Measurements from ENCODE around the gene RBKS. TPM values are rescaled to one million over a fixed set of nuclear protein-coding genes. Genes with fewer than 3 reads are reported as not detected.

The RBKS gene
- total RNA-seq, 2 donors from 2014 or later = 5.5 to 8.9 TPM

DNA sequence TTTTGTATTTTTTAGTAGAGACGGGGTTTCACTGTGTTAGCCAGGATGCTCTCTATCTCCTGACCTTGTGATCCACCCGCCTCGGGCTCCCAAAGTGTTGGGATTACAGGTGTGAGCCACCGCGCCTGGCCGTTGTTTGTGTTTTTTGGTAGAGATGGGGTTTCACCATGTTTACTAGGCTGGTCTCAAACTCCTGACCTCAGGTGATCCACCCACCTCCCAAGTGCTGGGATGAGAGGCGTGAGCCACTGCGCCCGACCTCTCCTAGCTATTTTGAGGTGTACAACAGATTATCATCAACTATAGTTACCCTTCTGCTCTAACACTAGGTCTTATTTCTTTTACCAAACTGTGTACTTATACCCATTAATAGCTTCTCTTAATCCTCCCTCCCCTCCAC is 147.6 kb downstream of the RBKS start:
- H3K4me3 ChIP-seq = no peak overlapping the region
- TF ChIP-seq, protein P1, sequence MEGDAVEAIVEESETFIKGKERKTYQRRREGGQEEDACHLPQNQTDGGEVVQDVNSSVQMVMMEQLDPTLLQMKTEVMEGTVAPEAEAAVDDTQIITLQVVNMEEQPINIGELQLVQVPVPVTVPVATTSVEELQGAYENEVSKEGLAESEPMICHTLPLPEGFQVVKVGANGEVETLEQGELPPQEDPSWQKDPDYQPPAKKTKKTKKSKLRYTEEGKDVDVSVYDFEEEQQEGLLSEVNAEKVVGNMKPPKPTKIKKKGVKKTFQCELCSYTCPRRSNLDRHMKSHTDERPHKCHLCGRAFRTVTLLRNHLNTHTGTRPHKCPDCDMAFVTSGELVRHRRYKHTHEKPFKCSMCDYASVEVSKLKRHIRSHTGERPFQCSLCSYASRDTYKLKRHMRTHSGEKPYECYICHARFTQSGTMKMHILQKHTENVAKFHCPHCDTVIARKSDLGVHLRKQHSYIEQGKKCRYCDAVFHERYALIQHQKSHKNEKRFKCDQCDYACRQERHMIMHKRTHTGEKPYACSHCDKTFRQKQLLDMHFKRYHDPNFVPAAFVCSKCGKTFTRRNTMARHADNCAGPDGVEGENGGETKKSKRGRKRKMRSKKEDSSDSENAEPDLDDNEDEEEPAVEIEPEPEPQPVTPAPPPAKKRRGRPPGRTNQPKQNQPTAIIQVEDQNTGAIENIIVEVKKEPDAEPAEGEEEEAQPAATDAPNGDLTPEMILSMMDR (IDR thresholded peaks at IDR 0.05) = no peak
- no peak overlapping the region for H3K27ac ChIP-seq
- no peaks in the 10 kb centered on the region for H3K27me3 ChIP-seq
- no peak for DNase-seq
- H3K4me1 ChIP-seq = peaks cover 7% of the 10 kb centered on the region
- no peaks in the 10 kb centered on the region for H3K36me3 ChIP-seq
- no peak overlapping the region for H3K9ac ChIP-seq (ENCODE audit: low read depth in 2 of 2, low read length in 2 of 2)
- no peaks in the 10 kb centered on the region for H3K9me3 ChIP-seq
- intact Hi-C loops (cut with DNase I) = no loop called here

DNA sequence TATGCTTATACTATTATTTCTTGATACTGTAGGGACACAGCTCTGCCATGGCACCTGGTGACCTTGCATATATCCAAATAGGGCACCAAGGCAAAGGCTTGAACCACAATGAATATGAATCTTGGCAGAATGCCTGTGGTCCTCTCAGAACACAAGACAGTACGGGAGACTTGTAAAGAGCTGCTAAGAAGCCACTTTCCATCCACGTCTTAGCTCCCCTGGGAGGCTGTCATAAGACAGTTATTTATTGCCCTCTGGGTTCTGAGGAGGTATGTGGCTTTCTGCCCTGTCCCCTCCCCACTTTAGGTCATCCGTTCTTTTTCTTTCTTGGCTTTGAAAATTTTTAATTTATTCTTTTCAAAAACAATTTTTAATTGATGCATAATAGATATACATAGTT is 148.5 kb downstream of the RBKS start:
- Histone ChIP-seq H3K4me1 (peaks cover 7% of the 10 kb centered on the region), H3K27ac (no peak overlapping the region), H3K4me3 (no peak overlapping the region), H3K9me3 (no peaks in the 10 kb centered on the region), H3K27me3 (no peaks in the 10 kb centered on the region), H3K36me3 (no peaks in the 10 kb centered on the region), H3K9ac (ENCODE audit: low read depth in 2 of 2, low read length in 2 of 2) (no peak overlapping the region)
- no peak for DNase-seq
- intact Hi-C loops (cut with DNase I) = no loop called here
- TF ChIP-seq, protein P1 (IDR thresholded peaks at IDR 0.05) = no peak

DNA sequence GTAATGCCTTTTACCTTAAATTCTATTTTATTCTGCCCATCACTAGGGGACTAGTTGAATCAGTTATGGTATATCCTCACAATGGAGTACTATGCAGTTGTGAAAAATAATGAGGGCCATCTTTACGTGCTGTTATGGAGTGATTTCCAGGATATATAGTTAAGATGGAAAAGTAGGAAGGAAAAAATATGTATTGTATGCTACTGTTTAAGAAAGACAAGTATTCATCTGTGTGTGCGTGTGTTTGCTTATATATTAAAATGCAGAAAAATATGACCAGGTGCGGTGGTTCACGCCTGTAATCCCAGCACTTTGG is 151.2 kb downstream of the RBKS start:
- no peak overlapping the region for H3K27ac ChIP-seq
- no peak for DNase-seq
- intact Hi-C loops (cut with DNase I) = no loop called here
- H3K4me1 ChIP-seq = peaks cover 7% of the 10 kb centered on the region
- H3K36me3 ChIP-seq = no peaks in the 10 kb centered on the region
- H3K9ac ChIP-seq (ENCODE audit: low read depth in 2 of 2, low read length in 2 of 2) = no peak overlapping the region
- no peaks in the 10 kb centered on the region for H3K9me3 ChIP-seq
- TF ChIP-seq, protein P1 (IDR thresholded peaks at IDR 0.05) = no peak
- no peaks in the 10 kb centered on the region for H3K27me3 ChIP-seq
- no peak overlapping the region for H3K4me3 ChIP-seq

DNA sequence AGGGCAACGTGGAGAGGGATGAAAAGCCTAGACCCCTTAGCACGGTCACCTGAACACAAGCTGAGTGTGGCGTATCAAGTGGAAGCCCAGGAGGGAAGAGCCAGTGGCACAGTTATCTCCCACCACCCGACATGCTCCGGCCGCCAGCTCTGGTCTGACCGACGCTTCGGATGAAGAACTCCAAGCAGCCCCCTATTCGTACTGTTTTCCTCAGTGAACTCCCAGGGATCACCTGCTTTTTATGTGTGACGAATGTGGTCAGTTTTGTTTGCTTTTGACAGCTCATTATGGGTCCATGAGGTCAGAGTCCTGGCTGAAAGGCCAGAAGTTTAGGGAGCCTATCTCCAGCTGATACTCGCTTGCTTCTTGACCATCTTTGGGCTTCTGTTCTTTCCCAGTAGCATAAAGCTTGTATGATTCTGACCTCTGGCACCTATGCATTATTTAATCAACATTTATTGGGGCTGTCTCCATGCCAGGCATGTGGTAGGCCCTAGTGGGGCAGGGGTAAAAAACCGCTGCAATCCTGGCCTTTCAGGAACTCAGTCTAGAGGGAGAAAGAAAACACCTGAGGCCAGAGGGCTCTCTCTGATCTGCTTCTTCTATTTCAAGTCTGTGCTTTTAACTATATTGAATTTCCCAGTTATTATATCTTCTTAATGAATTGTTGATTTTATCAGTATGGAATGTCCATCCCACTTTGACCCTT is 151.7 kb downstream of the RBKS start:
- H3K4me3 ChIP-seq = no peak overlapping the region
- no peak for DNase-seq
- no peak overlapping the region for H3K9ac ChIP-seq (ENCODE audit: low read depth in 2 of 2, low read length in 2 of 2)
- TF ChIP-seq, protein P1 (IDR thresholded peaks at IDR 0.05) = no peak
- H3K36me3 ChIP-seq = no peaks in the 10 kb centered on the region
- peaks cover 7% of the 10 kb centered on the region for H3K4me1 ChIP-seq
- H3K27me3 ChIP-seq = no peaks in the 10 kb centered on the region
- H3K27ac ChIP-seq = peak overlapping the region; percentile 34
- intact Hi-C loops (cut with DNase I) = no loop called here
- no peaks in the 10 kb centered on the region for H3K9me3 ChIP-seq

DNA sequence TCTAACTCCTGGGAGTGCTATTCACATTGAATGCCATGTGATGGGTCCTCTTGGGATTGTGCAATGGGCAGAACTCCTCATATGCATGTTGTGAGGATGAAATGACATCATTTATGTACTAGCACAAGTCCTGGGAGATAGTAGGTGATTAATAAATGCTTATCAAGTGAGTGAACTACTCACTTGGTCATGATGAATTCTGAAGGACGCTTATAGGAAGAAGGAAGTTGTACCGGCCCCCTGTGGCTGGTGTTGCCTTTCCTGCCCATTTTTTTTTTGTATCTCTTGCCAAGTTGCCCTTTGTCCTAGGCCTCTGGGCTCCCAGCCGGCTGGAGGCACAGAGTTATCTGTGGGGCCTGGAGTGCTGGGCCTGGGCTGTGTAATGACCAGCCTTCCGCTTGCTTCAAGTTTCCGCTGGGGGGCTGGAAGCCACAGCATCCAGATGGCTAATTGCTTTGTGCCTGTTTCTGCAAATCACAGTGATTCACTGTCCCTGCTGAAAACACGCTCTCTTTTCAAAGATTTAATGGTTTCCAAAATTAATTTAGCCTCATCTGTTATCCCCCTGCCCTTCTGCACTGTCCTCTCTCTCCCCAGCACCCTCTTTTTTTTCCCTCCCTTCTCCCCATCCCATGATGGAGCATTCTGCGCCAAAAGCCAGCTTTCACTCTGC is 152.4 kb downstream of the RBKS start:
- peaks cover 7% of the 10 kb centered on the region for H3K4me1 ChIP-seq
- TF ChIP-seq, protein P1 (IDR thresholded peaks at IDR 0.05) = no peak
- H3K27ac ChIP-seq = peak overlapping the region; percentile 34
- intact Hi-C loops (cut with DNase I) = no loop called here
- no peak overlapping the region for H3K4me3 ChIP-seq
- no peak overlapping the region for H3K9ac ChIP-seq (ENCODE audit: low read depth in 2 of 2, low read length in 2 of 2)
- no peaks in the 10 kb centered on the region for H3K36me3 ChIP-seq
- no peaks in the 10 kb centered on the region for H3K27me3 ChIP-seq
- no peak for DNase-seq
- no peaks in the 10 kb centered on the region for H3K9me3 ChIP-seq

Measured in colonic mucosa (tissue), 4 donors.